ENCODE measurements around the gene TCFL5.

The TCFL5 gene

DNA sequence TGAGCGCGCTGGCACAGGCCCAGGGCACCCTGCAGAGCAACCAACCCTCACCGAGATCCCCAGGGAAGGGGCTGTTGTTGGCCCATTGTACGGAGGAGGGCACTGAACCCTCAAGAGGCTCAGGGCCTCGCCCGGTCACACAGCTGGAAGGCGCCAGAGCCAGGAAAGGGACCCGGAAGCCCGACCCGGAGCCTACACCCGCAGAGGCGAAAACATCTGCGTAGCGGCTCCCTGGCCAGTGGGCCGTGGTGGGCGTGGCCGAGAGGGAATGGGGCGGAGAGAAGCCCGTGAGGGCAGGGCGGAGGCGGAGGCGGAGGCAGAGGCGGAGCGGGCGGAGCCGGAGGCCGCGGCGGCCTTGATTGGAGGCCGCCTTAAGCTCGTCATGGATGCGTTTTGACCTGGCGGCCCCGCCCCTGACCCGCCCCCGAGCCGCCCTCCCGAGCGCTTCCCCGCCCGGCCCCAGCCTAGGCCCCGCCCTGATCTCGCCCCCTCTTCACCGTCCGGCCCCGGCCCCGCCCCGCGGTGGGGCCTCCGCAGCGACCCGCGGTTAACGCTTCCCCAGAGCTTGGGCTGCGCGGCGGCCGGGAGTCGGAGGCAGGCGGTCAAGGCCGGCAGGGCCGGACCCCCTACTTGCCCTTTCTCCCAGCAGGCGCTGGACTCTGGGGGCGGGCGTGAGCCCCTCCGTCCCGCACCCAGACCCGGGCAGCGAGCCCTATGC, 67.5 kb downstream of the TCFL5 start:
- peak; percentile 93 to 96 for DNase-seq

DNA sequence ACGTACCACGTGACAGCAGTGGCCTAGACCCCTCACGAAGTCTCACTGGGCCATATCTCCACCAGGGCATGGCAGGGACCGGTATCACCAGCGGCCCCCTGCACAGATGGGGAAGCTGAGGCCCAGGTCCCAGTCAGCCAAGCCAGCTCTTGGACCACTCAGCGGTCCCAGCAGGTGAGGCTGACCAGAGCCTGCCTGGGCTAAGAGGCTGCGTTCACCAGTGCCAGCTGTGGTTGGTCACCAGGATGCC, 67.9 kb downstream of the TCFL5 start:
- no peak for DNase-seq

DNA sequence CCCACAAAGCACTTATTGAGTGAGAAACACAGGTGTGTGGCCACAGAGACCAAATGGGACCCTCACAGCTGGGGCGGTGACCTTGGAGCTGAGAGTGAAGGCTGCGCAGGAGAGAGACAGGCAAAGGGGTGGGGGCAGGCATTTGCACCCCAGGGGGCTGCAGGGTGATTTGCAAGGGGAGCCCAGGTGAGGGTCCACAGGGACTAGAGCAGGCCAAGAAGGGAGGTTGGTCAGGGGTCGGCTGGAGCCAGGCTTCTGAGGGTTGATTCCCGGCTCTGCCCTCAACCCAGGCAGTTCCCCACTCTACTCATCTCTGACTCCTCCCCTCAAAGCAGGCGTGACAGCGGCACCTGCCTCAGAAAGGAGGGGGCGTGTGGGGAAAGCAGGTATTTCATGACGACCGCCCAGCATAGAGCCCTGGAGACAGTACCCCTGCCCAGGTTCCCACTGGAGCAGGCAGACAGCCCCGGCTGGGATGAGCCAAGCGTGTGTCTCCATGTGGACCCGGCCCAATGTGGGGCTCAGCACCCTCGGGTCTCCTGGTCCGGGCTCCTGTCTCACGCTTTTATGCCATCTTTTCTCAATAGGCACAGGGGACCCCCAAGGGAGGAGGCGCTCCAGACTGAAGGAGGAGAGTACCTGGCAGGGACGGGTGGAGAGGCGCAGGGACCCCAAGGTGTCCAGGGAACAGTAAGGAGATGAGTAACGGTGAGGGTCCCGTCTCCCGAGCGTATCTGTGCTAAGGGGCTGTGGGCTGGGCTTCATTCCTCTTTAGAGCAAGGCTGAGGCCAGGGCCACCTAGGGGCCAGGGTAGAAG, 68.5 kb downstream of the TCFL5 start:
- no peak for DNase-seq

DNA sequence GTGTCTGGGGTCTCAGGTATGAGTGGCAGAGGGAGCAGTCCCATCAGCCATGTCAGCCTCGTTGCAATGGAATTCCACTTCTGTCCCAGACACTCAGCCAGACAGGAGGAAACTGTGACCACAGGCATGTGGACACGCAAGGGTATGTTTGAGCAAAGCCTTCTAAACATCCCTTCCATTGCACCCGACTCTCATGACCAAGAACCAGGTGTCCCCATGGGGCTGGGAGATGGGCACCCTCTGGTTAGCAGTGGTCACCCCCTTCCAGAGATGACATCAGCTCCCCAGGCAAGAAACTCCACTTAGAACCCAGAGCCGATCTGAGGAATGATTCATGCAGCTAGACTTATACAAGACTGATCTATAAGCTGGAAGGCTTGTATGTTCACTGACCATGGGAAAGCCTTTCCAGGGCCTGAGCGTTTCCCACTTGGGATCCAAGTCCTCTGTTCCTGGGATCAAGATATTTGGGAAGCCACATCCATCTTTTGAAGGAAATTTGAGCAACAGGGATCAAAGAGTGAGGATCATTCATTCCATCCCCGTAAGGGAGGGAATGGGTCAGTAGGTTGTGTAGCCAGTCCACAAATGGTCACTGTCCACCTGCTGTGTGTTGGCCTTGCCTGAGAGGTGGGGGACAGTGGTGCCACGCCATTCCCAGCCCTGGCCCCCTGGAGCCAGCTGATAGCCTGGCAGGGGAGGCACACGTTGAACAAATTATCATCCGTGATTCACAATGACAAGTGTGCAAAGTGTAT, 69.3 kb downstream of the TCFL5 start:
- no peak for DNase-seq

DNA sequence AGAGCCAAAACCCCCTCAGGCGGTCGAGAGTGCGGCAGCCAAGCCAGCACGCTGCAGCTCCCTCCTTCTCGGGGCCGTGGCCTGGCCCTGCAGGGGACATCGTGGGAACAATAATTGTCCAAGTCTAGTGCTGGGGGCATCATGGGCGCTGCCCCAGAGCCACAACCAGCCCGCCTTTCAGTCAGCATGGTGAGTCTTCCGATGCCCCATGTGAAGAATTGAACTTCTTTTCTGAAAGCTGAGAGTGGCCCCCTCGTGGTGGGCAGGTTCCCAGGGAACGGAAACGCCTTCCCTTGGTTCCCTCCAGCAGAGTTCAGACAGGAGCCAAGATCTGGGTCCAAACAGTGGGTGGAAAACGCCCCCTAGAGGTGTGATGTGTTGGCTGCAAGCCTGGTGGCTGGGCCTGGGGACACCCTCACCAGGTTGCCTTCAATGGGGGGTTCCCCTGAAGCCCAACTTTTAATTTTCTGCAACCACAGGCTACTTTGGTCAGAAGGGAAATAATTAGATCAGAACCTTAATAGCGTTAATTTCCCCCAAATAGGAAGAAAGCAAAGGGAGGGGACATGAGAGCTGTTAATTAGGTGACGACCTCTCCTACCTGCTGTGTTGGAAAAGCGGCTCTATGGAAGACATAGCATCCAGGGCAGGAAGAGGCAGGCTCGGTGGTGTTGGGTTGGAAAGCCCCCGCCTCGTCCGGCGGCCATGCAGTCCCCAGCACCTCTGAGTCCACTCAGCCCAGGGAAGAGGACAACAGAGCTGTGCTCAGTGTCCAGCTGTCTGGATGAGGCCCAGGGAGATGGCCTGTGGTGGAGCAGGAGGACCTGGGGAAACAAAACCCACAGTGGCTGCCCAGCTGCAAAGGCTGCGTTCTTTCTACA, 70.1 kb downstream of the TCFL5 start:
- peak; percentile 66 to 82 for DNase-seq
